Suppressor macrophage (primary cell): ENCODE data around the gene NUBPL.
"Not testable (repeated sequence)": the region's sequence is repeated elsewhere in the genome, so short reads cannot be mapped to it uniquely, and the experiment has no call there.

Experiments used
- DNase-seq, 4 experiments: peaks; one replicate each; pipeline ENCODE4 v3.0.0-alpha.2; 2020 to 2022

NUBPL gene

GRCh38 chr14:31884776-31885379 is 323.7 kb downstream of the NUBPL start:
- DNase-seq: no peak

GRCh38 chr14:31886156-31886835 is 325.1 kb downstream of the NUBPL start:
- DNase-seq: no peak

DNA sequence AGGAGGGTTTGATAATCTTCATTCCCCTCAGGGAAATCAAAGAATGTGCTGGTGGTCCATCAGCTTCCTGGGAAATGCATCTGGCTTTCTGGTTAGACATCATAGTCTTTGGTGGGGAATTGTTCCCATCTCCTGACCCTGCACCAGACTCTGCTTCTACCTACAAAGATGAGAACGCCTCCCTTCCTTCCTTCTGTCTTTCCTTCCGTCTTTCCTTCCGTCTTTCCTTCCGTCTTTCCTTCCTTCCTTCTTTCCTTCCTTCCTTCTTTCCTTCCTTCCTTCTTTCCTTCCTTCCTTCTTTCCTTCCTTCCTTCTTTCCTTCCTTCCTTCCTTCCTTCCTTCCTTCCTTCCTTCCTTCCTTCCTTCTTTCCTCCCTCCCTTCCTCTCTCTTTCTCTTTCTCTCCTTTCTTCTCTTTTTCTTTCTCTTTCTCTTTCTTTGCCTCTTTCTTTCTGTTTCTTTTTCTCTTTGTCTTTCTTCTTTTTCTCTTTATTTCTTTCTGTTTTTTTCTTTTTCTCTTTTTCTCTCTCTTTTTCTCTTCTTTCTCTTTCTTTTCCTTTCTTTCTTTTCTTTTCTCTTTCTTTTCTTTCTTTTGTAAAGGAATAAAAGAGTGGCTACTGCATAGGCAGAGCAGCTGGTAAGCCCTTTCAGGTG is 326.9 kb downstream of the NUBPL start:
- DNase-seq: no peak

GRCh38 chr14:31889297-31889696 is 328.1 kb downstream of the NUBPL start:
- DNase-seq: no peak

- DNase-seq: not testable (repeated sequence)
These were observed 329.0 kb downstream of the NUBPL start for GRCh38 chr14:31890202-31890601.

DNA sequence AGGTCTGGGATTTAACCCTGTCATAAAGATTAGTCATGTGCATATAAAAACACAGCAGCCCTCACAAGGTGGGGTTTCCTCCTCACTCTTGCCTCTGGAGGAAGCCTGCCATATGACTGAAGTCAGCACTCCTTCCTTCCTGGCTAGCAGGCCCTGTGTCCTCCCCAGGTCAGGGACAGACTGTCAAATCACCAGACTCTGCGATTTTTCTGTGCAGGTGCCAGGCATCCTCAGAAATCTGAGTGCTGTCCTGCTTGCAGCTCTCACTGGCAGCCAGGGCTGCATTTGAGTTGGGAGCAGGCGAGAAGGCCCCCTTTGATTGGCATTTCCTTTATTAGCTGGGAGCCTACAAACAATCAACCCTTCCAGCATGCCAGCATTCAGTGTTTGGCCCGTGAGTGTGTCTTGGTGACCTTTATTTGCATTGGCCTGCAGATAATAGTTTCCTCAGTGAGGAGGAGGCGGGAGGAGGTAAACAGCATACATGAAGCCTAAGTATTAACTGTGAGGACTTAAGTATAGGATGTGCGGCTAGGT is 332.1 kb downstream of the NUBPL start:
- no peak for DNase-seq

DNA sequence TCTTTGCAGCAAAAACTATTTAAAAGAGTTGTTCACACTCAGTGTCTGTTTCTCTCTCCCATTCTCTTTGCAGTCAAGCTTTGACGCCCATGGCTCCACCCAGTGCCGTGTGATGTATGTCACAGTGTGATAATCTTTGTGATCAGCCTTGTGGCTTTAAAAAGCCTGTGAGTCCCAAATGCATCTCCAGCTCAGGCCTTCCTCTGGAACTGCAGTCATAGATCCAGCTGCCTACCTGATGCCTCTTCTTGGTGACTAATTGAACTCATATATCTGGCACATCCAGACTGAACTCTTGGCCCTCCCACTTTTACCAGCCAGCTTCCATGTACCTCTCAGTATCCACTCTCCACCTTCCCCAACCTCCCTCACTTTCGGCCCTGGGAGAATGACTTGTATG is 333.1 kb downstream of the NUBPL start:
- DNase-seq: peak in 1 of 4 experiments; percentile 1

DNA sequence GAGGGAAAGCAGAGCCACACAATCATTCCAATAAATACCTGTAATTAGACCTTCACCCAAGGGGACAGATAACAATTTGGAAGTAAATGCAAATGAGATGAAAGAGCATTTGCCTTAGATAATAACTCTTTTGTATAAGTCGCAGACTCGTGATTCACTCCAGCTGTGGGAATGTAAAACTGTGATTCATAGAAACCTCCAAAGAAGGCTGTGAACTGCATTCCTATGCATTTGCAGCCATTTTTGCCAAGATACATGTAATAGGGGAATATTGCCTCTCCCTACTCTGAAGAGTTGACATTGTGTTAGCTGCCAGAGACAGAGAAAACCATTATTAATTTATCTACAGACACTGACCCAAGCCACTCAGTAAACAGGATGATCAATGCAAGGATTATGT is 334.0 kb downstream of the NUBPL start:
- DNase-seq: no peak

- DNase-seq: peak in 2 of 4 experiments; percentile 24 to 37
These were observed 334.4 kb downstream of the NUBPL start for GRCh38 chr14:31895646-31896045.

- peak in 1 of 4 experiments; percentile 4 for DNase-seq
These were observed 336.5 kb downstream of the NUBPL start for GRCh38 chr14:31897581-31898186.

- peak; percentile 54 to 88 (median 74) for DNase-seq
These were observed 337.8 kb downstream of the NUBPL start for GRCh38 chr14:31898838-31899528.

DNA sequence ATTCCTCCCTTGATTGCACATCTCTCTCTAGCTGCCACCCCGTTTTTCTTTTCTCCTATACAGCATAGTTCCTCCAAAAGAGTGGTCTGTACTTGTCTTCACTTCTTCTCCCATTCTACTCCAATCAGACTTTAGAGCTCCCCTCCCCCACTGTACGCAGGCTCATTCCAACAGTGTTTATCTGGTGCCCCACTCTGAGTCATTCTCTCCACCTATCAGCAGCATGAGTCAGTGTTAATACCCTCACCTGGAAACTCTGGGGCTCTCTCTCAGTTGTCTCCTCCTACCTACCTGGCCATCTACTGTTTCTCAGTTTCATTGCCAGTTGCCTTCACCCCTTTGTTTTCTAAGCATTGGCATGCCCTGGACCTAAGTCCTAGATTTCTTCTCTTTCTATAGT is 340.8 kb downstream of the NUBPL start:
- no peak for DNase-seq

GRCh38 chr14:31902945-31903646 is 341.9 kb downstream of the NUBPL start:
- DNase-seq: no peak

DNA sequence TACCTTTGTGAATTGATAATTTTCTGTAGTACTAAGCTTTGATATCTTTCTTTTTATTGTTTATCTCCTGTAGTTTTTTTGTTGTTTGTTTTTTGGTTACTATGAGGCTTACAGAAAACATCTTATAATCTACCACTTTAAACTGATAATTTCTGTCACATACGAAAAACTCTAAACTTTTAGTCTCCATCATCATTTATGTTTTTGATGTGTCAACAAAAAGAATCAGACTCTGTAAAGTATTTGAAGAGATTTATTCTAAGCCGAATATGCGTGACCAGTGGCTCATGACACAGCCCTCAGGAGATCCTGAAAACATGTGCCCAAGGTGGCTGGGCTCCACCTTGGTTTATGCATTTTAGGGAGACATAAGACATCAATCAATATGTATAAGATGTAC is 348.8 kb downstream of the NUBPL start:
- no peak for DNase-seq
